Right lobe of liver (tissue), 4 donors: ENCODE results near the gene MDM2.

Experiments used
- CTCF ChIP-seq, 4 donors: fragments of 200-600 bp in 3 of 4; fragments of 450-650 bp in 1 of 4; IDR thresholded peaks; one replicate each; pipeline versions ENCODE4 v1.5.1 to v1.8.0; 2016 to 2022; ENCODE audit warnings: antibody characterized with exemption in 4 of 4, mild to moderate bottlenecking in 2 of 4
- POLR2A ChIP-seq: fragments of 450-650 bp; IDR thresholded peaks from one replicate; pipeline ENCODE4 v1.6.1; 2017; ENCODE audit warnings: antibody characterized with exemption, mild to moderate bottlenecking
- donor health status: DM: no; HTN: no; CAD: no.
- donor health status: DM: no; HTN: no; CAD: no.
- donor health status: DM: no; HTN: yes; CAD: no.

GRCh38 chr12:68794653-68795251, 13.2 kb upstream of the MDM2 start:
- TF ChIP-seq CTCF (IDR thresholded peaks at IDR 0.05), result no peak
- no peak for TF ChIP-seq POLR2A
